ENCODE results near the gene SORCS2.
"Not testable (repeated sequence)": the region's sequence is repeated elsewhere in the genome, so short reads cannot be mapped to it uniquely, and the experiment has no call there.

The SORCS2 gene

DNA sequence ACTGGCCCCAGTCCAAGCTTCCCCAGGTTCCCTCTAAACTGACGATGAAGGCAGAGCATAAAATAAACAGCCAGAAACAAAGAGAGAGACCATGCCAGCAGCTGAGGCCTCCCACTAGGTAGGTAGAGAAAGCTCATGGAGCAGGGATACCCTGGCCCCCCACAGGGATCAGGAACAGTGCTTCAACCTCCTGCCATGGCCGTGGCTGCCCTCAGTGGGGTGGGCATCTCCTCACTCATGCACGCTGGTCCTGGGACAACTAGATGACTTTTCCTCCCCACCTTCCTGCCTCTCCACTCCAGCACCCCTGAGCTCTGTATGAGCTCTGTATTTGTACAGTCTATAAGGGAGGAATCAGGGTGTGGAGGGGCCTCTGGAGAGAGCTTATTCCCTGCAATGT is 360.1 kb downstream of the SORCS2 start:
- no peak for DNase-seq (ENCODE audit: low read depth in 2 of 2)

DNA sequence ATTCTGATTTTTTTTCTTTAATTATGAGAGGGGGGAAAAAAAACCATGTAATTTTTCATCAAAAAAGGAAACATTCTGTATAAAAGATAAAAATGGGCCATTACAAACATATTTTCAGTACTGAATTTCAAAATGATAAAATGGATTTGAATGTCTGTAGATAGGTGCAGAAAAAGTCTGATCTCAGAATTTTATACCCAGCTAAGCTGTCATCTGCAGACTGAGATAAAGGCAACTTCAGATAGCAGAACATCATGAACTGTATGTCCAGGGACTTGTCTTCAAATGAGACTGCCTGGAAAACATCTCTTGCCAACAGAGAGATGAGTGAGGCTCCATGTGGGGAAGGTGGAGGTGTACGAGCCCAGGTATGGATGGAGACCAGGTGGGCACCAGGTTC is 360.9 kb downstream of the SORCS2 start:
- no peak for DNase-seq (ENCODE audit: low read depth in 2 of 2)

DNA sequence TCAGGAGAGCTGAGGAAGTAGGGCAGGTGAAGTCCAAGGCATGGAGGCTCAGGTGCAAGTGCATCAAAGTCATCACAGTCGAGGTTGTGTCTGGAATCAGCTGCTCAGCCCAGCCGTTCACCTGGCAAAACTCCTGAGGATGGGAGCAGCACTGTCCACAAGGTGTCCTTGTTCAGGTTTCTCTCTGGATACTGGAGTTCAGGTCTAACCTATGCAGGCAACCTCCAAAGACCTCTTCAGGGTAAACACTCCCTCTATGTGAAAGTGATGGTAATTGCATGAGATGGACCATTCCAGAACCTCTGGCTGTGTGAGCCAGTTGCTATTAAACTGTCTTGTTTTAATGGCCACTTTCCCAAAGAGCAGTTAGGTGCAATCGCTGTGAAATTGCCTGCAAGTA is 362.6 kb downstream of the SORCS2 start:
- DNase-seq (ENCODE audit: low read depth in 2 of 2): no peak

DNA sequence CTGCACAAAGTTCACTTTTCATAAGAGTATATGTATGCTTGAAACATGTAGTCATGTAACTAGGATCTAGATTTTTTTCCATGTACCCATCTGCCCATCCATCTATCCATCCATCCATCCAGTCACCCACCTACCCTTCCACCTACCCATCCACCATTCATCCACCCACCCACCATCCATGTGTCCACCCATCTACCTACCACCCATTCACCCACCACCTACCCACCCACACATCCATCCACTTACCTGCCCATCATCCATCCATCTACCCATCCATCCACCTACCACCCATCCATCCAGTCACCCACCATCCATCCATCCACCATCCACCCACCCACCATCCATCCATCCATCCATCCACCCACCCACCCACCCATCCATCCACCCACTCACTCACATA is 364.2 kb downstream of the SORCS2 start:
- no peak for DNase-seq (ENCODE audit: low read depth in 2 of 2)

DNA sequence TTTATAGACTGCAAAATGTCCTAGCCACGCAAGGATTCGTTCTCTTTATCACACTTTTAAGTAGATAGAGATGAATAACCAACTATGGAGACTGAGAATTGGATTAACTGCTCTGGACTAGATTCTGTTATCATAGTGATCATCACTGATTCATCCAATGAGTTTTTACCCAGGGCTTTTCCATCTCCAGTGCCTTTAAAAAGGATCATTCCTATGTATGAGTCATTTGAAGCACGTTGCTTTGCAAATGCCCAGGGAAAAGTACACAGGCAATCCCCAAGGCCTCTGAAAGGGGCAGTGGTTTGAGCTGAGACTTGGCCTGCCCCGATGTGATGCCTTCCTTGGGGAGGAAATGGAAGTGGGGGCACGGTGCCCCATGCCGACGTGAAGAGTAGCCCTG is 365.1 kb downstream of the SORCS2 start:
- no peak for DNase-seq (ENCODE audit: low read depth in 2 of 2)

DNA sequence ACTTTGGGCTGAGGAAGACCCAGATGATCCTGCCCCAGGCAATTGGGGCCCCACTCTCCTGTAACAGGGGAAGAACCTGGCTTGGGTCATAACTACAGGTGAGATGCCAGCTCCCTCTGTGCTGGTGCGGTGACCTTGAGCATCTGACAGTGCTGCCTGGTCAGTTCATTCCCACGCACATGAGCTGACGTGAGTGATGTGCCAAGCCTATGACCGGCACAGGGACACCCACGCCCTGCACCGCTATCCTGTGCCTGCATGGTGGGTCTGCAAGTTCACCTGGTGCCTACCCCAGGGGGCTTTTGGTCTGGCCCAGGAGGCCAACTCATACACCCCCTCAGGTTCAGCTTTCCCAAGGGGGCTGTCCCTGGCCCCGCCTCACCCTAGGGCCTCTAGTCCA is 366.1 kb downstream of the SORCS2 start:
- DNase-seq (ENCODE audit: low read depth in 2 of 2): no peak

DNA sequence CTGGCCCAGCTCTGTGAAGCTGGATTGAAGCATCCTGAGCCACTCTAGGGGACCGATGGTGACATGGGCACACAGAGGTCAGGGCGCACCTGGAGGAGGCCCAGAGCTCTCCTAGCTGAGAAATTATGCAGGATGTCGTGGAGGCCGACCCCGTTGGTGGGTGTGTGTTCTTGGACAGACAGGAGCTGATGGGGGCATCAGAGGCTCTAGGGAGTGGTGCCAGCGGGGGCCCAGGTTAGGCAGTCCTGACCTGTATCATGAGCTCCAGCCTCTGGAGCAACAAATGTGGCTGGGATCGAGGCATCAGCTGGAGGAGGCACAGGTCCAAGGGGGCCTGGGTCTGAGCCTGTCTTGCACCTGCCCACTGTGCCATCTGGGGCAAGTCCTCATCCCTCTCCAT is 367.0 kb downstream of the SORCS2 start:
- DNase-seq (ENCODE audit: low read depth in 2 of 2): no peak

DNA sequence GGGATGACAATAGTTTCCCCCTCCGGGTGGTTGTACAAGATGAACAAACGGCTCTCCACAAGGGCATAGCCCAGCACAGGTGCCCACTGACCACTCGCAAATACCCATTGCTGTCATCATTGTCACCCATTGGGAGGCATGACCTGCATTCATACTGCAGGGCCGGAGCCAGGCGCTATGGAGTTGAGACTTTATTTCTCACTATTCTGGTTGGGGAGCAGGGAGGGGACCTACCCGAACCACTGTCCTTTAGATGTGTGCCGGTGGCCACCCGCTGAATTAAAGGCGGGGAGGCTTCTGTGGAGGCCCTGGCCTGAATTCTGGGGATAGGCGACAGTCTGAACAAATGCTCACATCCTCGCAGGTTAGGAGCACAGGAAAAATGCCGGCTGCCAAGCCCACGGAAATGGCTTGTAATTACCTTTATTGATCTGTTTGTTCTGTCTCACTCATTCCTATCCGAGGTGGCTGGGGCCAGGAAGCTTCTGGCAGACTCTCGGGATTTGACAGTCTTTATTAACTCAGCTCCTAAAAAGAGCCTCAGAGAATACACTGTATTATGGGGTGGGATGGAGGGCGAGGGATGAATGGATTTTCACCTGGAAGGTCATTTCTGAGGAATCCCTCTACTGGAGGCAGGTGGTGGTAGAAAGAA is 367.5 kb downstream of the SORCS2 start:
- DNase-seq (ENCODE audit: low read depth in 2 of 2): no peak

DNA sequence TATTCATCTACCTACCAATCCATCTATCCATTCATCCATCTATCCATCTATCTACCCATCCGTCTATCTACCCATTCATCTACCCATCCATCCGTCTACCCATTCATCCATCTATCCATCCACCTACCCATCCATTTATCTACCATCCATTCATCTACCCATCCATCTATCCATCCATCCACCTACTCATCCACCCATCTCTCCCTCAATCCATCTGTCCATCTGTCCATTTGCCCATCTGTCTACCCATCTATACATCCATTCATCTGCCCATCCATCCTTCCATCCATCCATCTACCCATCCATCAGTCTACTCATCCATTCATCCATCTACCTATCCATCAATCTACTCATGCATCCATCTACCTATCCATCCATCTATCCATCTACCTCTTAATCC is 369.2 kb downstream of the SORCS2 start:
- DNase-seq (ENCODE audit: low read depth in 2 of 2): no peak

DNA sequence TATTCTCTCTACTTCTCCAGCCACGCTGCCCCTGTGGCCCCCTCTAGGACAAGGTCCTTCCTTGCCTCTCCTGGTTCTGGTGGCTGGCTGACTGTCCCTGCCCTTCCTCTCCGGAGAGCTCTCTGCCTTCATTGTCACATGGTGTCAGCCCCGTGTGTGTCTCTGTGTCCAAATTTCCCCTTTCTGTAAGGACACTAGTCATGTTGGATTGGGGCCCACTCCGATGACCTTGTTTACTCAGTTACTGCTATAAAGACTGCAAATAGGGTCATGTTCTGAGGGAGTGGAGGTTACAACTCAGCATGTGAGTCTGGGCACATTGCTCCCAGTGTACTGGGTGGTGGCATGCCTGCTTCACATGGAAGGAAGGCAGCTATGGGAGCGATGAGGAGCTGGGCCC is 371.9 kb downstream of the SORCS2 start:
- DNase-seq (ENCODE audit: low read depth in 2 of 2): no peak

DNA sequence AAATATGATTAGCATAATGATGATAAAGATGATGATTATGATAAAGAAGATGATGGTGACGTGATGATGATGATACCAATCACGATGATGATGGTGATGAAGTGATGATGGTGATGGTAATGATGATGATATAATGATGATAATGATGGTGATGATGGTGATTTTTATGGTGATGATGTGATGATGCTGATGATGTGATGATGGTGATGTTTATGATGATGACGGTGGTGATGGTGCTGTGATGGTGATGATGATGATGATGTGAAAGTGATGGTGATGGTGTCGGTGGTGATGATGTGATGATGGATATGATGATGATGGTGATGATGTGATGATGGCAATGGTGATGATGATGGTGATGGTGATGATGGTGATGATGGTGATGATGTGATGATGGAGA is 373.1 kb downstream of the SORCS2 start:
- no peak for DNase-seq (ENCODE audit: low read depth in 2 of 2)

DNA sequence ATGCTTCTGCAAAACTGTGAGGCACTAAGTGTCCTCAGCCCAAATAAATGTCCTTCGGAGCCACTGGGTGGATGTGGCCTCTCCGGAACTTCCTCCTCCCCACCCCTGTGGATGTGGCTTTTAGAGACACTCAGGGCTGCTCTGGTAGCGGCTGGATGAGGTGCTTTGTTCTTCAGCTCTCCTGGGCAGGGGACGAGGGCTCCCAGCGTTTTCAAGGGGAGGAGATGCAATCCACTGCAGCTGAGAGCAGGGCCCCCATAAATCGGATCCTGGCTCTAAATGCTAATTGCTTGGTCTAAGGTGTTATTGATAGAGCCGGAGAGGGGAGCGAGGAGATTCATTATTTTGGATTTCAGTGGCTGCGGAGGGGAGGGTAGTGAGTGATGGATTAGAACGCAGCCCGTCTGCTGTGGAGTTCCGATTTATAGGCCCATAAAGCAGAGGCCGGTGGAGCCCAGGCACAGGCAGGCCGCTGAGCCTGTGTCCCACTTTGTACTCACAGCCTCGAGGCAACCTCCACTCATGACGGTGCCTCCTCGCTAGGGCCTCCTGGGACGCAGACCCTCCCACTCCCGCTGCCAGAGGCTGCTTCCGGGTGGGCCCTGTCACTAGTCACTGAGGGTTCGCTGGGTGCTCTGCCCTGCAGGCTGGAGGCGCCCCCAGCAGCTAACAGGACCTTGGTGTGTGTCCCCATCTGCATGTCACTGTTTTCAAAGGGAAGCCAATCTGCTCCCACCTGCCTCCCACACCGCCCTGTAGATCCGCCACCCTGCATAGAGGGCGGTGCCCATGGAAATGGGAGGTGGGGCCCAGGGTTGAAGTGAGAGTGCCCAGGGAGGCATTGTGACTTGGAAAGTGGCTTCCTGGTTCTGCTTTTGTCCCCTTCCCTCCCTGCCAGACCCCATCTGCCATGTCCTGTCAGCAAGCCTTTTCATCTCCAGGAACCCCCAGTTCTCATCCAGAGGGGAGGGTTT is 377.8 kb downstream of the SORCS2 start:
- DNase-seq (ENCODE audit: low read depth in 2 of 2): no peak

DNA sequence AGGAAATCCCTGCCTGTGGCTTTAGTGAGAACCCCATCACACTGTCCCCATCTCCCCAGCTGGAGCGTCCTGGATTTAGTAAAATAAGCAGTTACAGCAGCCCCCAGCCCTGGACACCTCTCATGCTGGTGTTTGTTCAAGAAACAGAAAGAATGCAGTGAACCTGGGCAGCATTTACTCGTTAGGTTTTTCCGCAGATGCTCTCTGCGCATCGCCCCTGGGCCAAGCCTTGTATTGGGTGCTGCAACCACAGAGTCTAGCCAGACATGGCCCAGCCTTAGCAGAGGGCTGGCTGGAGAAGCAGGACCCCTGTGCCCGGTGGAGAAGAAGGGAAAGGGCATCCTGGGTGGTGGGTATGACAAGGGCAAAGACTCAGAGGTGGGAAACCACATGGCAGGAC is 378.7 kb downstream of the SORCS2 start:
- no peak for DNase-seq (ENCODE audit: low read depth in 2 of 2)

DNA sequence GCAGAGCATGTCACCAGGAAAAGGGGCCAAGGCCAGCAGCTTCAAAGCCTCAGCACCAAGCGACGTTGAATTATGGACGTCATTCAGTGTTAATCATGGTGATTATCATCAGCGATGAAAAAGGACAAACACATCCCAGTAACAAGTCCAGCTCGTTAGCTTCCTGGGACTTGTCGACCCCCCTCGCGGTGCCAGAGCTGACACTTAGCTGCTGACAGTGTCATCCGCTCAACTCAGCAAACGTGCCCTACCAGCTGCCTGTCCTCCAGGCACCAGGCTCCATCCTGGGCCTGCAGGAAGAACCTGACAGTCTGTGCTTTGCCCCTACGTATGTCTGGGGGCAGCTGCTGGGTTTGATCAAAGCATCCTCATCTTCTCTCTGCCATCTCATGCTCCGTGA is 379.4 kb downstream of the SORCS2 start:
- DNase-seq (ENCODE audit: low read depth in 2 of 2): no peak

DNA sequence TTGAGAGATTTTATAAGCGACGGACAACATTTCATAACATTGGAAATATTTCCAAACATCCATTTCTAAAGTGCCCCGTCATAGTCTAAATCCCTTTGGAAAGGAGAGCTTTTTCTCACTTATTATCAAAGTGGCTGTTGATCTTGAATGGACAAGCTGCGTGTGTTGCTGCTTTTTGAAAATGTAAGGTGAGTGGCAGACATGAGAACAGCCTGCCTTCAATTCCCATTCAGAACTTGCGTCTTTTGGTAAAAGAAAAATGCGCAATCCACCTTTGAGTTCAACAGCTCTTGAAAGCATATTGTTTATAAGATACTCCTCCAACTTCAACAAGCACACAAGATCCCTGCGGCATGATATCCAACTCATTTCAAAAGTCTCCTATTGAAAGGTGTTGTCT is 380.6 kb downstream of the SORCS2 start:
- DNase-seq (ENCODE audit: low read depth in 2 of 2): no peak

DNA sequence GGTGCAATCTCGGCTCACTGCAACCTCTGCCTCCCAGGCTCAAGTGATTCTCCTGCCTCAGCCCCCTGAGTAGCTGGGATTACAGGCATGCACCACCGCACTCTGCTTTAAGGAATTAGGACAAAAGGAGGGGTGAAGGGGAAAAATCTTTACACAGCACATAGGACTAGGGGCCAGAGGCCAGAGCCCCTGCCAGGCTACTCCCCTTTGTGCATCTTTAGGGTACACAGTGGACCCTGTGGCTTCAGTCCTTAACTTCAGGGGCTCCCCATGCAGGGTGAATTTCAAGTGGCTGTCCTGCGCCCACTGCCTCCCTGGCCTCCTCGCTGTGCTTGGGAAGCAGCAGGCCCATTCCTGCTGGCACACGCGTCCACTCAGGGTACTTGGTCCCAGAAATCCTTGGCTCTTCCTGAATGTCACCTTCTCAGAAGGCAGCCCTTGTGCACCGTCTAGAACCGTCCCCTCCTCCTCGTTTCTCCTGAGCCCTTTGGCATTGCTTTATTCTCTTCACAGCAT is 381.3 kb downstream of the SORCS2 start:
- DNase-seq (ENCODE audit: low read depth in 2 of 2): no peak

DNA sequence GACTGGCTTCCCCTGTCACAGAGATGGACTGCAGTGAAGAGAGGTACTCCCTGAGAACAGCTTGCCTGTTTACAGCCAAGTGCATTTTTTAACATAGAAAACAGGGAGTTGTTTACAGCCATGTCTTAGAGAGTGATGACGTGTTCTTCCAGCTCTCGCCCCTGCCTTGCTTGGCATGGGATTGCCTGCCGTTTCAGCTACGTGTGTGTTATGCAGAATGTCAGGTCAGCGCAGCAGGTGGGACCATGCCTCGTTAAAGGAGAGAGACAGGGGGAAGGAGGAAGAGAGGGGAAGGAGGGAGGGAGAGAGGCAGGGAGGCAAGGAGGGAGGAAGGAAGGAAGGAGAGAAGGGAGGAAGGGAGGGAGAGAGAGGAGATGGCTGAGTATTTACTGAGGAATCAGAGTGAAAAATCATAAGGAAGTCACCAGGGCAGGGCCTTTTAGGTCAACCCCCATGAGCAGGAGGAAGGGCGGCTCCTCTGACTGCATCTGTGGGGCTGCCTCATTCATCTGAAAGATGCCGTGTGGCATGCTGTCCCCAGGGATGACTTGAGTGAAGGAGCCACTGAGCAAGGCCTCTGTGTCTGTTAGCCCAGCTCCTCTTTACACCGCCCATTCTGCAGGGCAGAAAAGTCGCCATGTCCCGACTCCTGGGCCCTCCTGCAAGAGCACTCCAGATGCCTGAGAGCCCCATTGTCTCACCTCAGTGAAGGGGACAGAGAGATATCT is 382.1 kb downstream of the SORCS2 start:
- no peak for DNase-seq (ENCODE audit: low read depth in 2 of 2)

DNA sequence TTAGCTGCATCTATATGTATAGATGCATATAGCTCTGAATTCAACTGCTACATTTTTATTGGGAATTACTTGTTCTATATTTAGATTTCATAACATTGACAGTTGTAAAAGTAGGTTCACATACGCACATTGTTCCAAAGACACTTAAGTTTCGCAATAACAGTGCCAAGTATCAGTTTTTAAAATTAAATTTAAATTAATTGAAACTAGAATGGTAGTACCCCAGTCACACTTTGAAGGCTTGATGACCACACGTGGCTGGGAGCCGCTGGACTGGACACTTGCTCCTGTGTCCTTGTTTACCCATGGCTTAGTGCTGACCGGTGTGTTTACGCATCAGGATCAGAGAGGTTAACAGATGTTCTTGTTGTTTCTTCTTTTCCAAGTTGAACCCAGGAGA is 383.1 kb downstream of the SORCS2 start:
- no peak for DNase-seq (ENCODE audit: low read depth in 2 of 2)

DNA sequence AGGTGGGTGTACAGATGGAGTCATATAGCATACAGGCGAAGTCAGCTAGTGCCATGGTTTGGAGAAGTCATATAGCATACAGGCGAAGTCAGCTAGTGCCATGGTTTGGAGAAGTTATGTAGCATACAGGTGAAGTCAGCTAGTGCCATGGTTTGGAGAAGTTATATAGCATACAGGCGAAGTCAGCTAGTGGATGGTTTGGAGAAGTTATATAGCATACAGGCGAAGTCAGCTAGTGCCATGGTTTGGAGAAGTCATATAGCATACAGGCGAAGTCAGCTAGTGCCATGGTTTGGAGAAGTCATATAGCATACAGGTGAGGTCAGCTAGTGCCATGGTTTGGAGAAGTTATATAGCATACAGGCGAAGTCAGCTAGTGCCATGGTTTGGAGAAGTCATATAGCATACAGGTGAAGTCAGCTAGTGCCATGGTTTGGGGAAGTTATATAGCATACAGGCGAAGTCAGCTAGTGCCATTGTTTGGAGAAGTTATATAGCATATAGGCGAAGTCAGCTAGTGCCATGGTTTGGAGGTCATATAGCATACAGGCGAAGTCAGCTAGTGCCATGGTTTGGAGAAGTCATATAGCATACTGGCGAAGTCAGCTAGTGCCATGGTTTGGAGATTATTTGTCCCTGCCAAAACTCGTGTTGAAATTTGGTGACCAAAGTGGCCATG is 385.2 kb downstream of the SORCS2 start:
- DNase-seq (ENCODE audit: low read depth in 2 of 2): not testable (repeated sequence)

DNA sequence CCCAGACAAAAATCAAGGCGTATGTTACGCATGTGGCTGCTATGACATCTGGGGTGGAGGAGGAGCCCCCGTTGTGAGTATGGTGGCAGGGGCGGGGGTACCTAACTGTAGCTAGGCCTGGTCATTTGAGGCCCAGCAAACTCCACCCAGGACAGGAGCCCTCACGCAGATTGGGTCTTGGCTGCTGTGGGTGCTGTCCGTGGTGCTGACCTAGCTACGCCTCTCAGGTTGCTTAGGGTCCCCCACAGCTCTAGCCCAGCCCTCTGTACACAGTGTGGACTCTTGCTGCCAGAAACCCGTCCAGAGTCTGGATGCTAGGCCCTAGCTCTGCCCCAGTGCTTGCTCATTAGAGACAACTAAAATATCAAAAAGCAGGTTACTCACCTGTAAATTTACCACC is 389.1 kb downstream of the SORCS2 start:
- DNase-seq (ENCODE audit: low read depth in 2 of 2): no peak

DNA sequence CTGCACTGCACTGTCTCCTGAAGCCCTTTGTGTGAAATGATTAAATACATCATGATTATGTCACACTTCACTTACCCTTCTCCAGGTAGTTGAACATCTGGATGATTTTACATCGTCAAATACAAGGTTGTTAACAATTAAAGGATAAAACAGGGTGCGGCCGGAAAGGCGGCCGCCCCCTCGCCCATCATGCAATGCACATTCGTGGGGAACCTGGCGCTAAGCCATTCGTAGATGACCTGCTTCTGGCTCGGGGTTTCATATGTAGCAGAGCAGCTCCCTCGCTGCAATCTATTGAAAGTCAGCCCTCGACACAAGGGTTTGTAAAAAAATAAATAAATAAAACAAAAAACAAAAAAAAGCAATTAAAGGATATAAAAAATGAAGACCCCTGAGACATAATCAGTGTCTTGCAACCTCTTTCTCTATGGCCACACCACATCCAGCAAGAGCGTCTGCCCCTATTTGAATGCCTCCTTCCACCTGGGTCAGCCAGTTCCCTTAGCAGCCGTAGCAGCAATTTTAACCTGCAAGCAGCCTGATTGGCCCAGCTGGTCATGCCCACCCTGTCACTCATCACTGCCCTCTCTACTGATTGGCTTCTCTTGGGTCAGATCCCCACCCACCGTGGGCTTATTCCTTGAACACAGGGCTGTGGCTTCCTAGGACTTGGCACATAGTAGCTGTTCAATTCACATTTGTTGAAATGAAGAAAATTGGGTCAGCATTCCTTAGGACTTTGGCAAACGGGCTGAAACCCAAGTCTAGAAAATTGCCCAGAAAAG is 390.2 kb downstream of the SORCS2 start:
- no peak for DNase-seq (ENCODE audit: low read depth in 2 of 2)

All from stimulated activated CD8-positive, alpha-beta memory T cell treated with anti-CD3 and anti-CD28 coated beads, Interleukin-2, amount 100 ng/mL, for 48 hours (primary cell).